Measurements from ENCODE around the gene P4HA2. TPM values are rescaled to one million over a fixed set of nuclear protein-coding genes. Genes with fewer than 3 reads are reported as not detected.

Gene P4HA2
- total RNA-seq, 4 donors from 2014 or later, result 15.9 to 26.9 (median 22.8) TPM

GRCh38 chr5:132202711-132203463 lies 24.8 kb downstream of the P4HA2 start:
- Histone ChIP-seq H3K4me1 (peaks cover 0 to 9% (median 0%) of the 10 kb centered on the region in 4 donors), H3K36me3 (peaks cover 0 to 86% (median 0%) of the 10 kb centered on the region in 3 donors), H3K27me3 (no peaks in the 10 kb centered on the region), H3K4me3 (no peak overlapping the region), H3K27ac (peak overlapping the region in 1 of 4 donors; percentile 43), H3K9me3 (no peaks in the 10 kb centered on the region)
- 91 to 93% methylated on average over 2 of the region's 2 CpGs for WGBS, 2 donors
- DNase-seq (ENCODE audit: low spot score in 2 of 2), result no peak
- no peak for TF ChIP-seq EP300 (IDR thresholded peaks at IDR 0.05)
- no peak for TF ChIP-seq POLR2A (IDR thresholded peaks at IDR 0.05)

DNA sequence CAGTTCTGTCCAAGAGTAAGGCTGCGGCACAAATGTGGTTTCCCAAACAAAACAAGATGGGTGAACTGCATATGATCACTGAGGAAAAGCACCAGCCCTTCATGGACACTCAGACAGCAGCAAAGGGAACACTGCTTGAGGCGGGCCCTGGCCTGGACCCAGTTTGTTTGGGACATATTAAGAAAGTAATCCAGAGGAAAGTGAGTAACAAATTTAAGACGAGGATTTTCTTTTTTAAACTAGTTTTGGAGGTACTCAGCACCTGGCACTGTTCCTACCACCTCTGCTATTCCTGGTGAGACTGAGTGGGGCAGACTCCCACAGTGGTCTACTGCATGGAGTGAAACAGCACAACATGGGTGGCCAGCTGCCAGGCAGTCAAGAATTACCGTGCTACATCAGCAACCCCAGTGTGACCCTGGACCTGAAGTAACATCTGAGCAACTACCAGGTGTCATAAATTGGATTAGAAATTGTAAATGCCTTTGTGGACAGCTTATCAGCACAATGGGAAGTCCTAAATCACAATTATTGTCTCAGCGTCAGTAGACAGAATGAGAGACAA lies 28.5 kb downstream of the P4HA2 start:
- 80 to 81% methylated on average over 5 of the region's 5 CpGs for WGBS, 2 donors
- no peaks in the 10 kb centered on the region for H3K4me1 ChIP-seq
- peaks cover 0 to 93% (median 0%) of the 10 kb centered on the region in 3 donors for H3K36me3 ChIP-seq
- DNase-seq (ENCODE audit: low spot score in 2 of 2), result no peak
- no peaks in the 10 kb centered on the region for H3K9me3 ChIP-seq
- no peak for TF ChIP-seq EP300 (IDR thresholded peaks at IDR 0.05)
- no peak for TF ChIP-seq CTCF (IDR thresholded peaks at IDR 0.05)
- no peak for TF ChIP-seq POLR2A (IDR thresholded peaks at IDR 0.05)
- no peak overlapping the region for H3K4me3 ChIP-seq
- no peak overlapping the region for H3K27ac ChIP-seq
- H3K27me3 ChIP-seq, result no peaks in the 10 kb centered on the region

- WGBS, 2 donors, result 93 to 95% methylated on average over 5 of the region's 5 CpGs
- TF ChIP-seq EP300 (IDR thresholded peaks at IDR 0.05), result no peak
- no peak for TF ChIP-seq POLR2A (IDR thresholded peaks at IDR 0.05)
- no peak for TF ChIP-seq CTCF (IDR thresholded peaks at IDR 0.05)
- no peak overlapping the region for H3K27ac ChIP-seq
- DNase-seq (ENCODE audit: low spot score in 2 of 2), result no peak
- H3K27me3 ChIP-seq, result no peaks in the 10 kb centered on the region
- H3K36me3 ChIP-seq, result peaks cover 0 to 90% (median 0%) of the 10 kb centered on the region in 3 donors
- no peak overlapping the region for H3K4me3 ChIP-seq
- H3K4me1 ChIP-seq, result no peaks in the 10 kb centered on the region
- H3K9me3 ChIP-seq, result no peaks in the 10 kb centered on the region
Measured at GRCh38 chr5:132198571-132198970, 29.1 kb downstream of the P4HA2 start.

GRCh38 chr5:132195727-132196126 lies 31.9 kb downstream of the P4HA2 start:
- 77 to 93% methylated on average over 1 of the region's 1 CpG for WGBS, 2 donors
- peaks cover 0 to 78% (median 0%) of the 10 kb centered on the region in 3 donors for H3K36me3 ChIP-seq
- DNase-seq (ENCODE audit: low spot score in 2 of 2), result no peak

DNA sequence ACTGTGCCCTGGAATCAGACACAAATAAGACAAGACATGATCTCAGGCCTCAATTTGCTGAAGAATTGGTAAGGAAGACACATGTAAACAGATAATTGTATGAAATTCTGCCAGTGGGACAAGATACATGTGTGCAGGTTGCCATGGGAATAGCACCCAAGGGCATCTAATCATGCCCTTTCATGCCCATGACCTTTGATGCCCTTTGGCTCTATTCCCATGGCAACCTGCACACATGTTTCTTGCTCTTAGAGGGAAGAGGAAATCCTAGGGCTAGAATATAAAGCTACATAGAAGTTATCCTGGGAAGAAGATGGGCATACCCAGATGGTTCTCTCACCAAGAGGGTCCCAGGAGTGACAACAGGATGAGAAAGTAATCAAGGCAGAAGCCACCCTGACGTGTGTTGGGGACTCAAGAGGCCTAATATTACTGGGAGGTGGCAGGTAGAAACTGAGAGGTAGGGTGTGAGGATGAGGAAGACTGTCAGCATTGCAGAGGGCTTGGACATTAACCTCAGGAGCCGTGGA lies 34.4 kb downstream of the P4HA2 start:
- H3K4me3 ChIP-seq, result no peak overlapping the region
- 64% methylated on average over 2 of the region's 2 CpGs for WGBS, 2 donors
- no peak overlapping the region for H3K27ac ChIP-seq
- TF ChIP-seq POLR2A (IDR thresholded peaks at IDR 0.05), result no peak
- no peak for TF ChIP-seq EP300 (IDR thresholded peaks at IDR 0.05)
- TF ChIP-seq CTCF (IDR thresholded peaks at IDR 0.05), result no peak
- H3K27me3 ChIP-seq, result no peaks in the 10 kb centered on the region
- H3K4me1 ChIP-seq, result no peaks in the 10 kb centered on the region
- peaks cover 0 to 55% (median 0%) of the 10 kb centered on the region in 3 donors for H3K36me3 ChIP-seq
- DNase-seq (ENCODE audit: low spot score in 2 of 2), result no peak
- H3K9me3 ChIP-seq, result no peaks in the 10 kb centered on the region

More at GRCh38 chr5:132195727-132196126, 31.9 kb downstream of the P4HA2 start:
- no peaks in the 10 kb centered on the region for H3K9me3 ChIP-seq
- H3K27me3 ChIP-seq, result no peaks in the 10 kb centered on the region
- no peak overlapping the region for H3K27ac ChIP-seq
- TF ChIP-seq CTCF (IDR thresholded peaks at IDR 0.05) (no peak), EP300 (IDR thresholded peaks at IDR 0.05) (no peak), POLR2A (IDR thresholded peaks at IDR 0.05) (no peak)
- no peak overlapping the region for H3K4me3 ChIP-seq
- no peaks in the 10 kb centered on the region for H3K4me1 ChIP-seq
